Prostate gland (tissue), 2 donors: ENCODE data around the gene AMOTL1.

Source experiments
- POLR2A ChIP-seq: fragments of 450-650 bp; IDR thresholded peaks from one replicate; pipeline ENCODE4 v1.6.1; 2016; ENCODE audit warnings: antibody characterized with exemption, mild to moderate bottlenecking
- POLR2AphosphoS5 ChIP-seq: sonication (generic); formaldehyde crosslinking; IDR thresholded peaks from one replicate; pipeline ENCODE4 v1.6.1; 2017; ENCODE audit warnings: antibody characterized with exemption
- TF ChIP-seq, protein P1 (sequence below), 4 experiments: fragments of 200-600 bp in 2 of 4; fragments of 450-650 bp in 2 of 4; sonication (generic) in 2 of 4; IDR thresholded peaks; 1 replicate in 3 of 4; 2 replicates in 1 of 4; pipeline ENCODE4 v1.5.1; 2016 to 2019; ENCODE audit warnings: antibody characterized with exemption in 4 of 4, mild to moderate bottlenecking in 2 of 4, moderate library complexity in 2 of 4

DNA sequence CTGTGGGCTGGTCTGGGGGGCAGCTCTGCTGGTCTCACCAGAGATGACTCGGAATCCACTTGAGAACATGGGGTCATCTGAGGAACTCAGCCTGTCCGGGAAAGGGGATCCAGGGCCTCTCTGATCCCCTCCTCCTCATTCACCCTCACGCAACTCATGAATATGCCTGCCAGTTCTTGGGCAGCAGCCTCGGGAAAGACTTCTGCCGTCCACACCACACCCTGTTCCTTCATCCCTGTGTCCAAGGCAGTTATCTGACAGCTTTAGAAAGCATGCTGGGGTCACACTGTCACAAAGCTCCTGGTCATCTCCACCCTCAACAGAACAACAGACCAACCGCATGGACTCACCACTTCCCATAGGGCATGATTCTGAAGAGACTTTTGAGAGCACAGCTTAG is 88.3 kb downstream of the AMOTL1 start:
- no peak for TF ChIP-seq POLR2AphosphoS5
- TF ChIP-seq, protein P1, sequence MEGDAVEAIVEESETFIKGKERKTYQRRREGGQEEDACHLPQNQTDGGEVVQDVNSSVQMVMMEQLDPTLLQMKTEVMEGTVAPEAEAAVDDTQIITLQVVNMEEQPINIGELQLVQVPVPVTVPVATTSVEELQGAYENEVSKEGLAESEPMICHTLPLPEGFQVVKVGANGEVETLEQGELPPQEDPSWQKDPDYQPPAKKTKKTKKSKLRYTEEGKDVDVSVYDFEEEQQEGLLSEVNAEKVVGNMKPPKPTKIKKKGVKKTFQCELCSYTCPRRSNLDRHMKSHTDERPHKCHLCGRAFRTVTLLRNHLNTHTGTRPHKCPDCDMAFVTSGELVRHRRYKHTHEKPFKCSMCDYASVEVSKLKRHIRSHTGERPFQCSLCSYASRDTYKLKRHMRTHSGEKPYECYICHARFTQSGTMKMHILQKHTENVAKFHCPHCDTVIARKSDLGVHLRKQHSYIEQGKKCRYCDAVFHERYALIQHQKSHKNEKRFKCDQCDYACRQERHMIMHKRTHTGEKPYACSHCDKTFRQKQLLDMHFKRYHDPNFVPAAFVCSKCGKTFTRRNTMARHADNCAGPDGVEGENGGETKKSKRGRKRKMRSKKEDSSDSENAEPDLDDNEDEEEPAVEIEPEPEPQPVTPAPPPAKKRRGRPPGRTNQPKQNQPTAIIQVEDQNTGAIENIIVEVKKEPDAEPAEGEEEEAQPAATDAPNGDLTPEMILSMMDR (IDR thresholded peaks at IDR 0.05), result no peak
- no peak for TF ChIP-seq POLR2A
